ENCODE measurements around the gene ACLY. TPM values are rescaled to one million over a fixed set of nuclear protein-coding genes. Genes with fewer than 3 reads are reported as not detected.

Gene ACLY
- total RNA-seq, 2 donors from 2014 or later = 76.3 to 81.5 TPM

GRCh38 chr17:41919840-41920579 is 1.3 kb upstream of the ACLY start:
- DNase-seq (ENCODE audit: low spot score) (no peak), ATAC-seq (ENCODE audit: insufficient number of reproducible peaks, low FRiP score, low read depth) (no peak)
- Histone ChIP-seq H3K27me3 (replicated peaks; ENCODE audit: insufficient read depth) (no peaks in the 10 kb centered on the region), H3K4me3 (peak overlapping the region; percentile 84), H3K27ac (no peak overlapping the region), H3K9me3 (no peaks in the 10 kb centered on the region), H3K4me1 (ENCODE audit: control insufficient read depth in 1 of 2, low read depth in 2 of 2) (peaks cover 6 to 20% of the 10 kb centered on the region in 2 donors), H3K36me3 (no peaks in the 10 kb centered on the region)
- TF ChIP-seq CTCF (IDR thresholded peaks at IDR 0.05) = no peak

- Histone ChIP-seq H3K36me3 (no peaks in the 10 kb centered on the region), H3K4me1 (ENCODE audit: control insufficient read depth in 1 of 2, low read depth in 2 of 2) (peaks cover 6 to 20% of the 10 kb centered on the region in 2 donors), H3K4me3 (peak overlapping the region; percentile 84), H3K9me3 (no peaks in the 10 kb centered on the region), H3K27me3 (replicated peaks; ENCODE audit: insufficient read depth) (no peaks in the 10 kb centered on the region), H3K27ac (peak overlapping the region; percentile 41 to 49)
- no peak for TF ChIP-seq CTCF (IDR thresholded peaks at IDR 0.05)
- DNase-seq (ENCODE audit: low spot score) = no peak
- peak; percentile 15 for ATAC-seq (ENCODE audit: insufficient number of reproducible peaks, low FRiP score, low read depth)
These were observed 540 bp upstream of the ACLY start for GRCh38 chr17:41919165-41919817.

- Histone ChIP-seq H3K36me3 (peaks cover 6% of the 10 kb centered on the region), H3K27me3 (replicated peaks; ENCODE audit: insufficient read depth) (no peaks in the 10 kb centered on the region), H3K4me1 (ENCODE audit: control insufficient read depth in 1 of 2, low read depth in 2 of 2) (peaks cover 6 to 20% of the 10 kb centered on the region in 2 donors), H3K4me3 (peak overlapping the region; percentile 84), H3K27ac (peak overlapping the region; percentile 79 to 90), H3K9me3 (no peaks in the 10 kb centered on the region)
- ATAC-seq (ENCODE audit: insufficient number of reproducible peaks, low FRiP score, low read depth) (no peak), DNase-seq (ENCODE audit: low spot score) (no peak)
- TF ChIP-seq CTCF (IDR thresholded peaks at IDR 0.05) = no peak
These were observed 955 bp downstream of the ACLY start for GRCh38 chr17:41917679-41918313.

- Histone ChIP-seq H3K27me3 (replicated peaks; ENCODE audit: insufficient read depth) (no peaks in the 10 kb centered on the region), H3K27ac (no peak overlapping the region), H3K9me3 (no peaks in the 10 kb centered on the region), H3K4me3 (peak overlapping the region; percentile 84), H3K36me3 (peaks cover 10% of the 10 kb centered on the region), H3K4me1 (ENCODE audit: control insufficient read depth in 1 of 2, low read depth in 2 of 2) (peaks cover 6 to 20% of the 10 kb centered on the region in 2 donors)
- DNase-seq (ENCODE audit: low spot score) = no peak
- no peak for TF ChIP-seq CTCF (IDR thresholded peaks at IDR 0.05)
- ATAC-seq (ENCODE audit: insufficient number of reproducible peaks, low FRiP score, low read depth) = no peak
These were observed 1.6 kb downstream of the ACLY start for GRCh38 chr17:41917192-41917591.

- H3K27ac ChIP-seq = no peak overlapping the region
These were observed 3.2 kb downstream of the ACLY start for GRCh38 chr17:41915566-41915965.

More at GRCh38 chr17:41915566-41915965, 3.2 kb downstream of the ACLY start:
- Histone ChIP-seq H3K36me3 (peaks cover 26% of the 10 kb centered on the region), H3K4me1 (ENCODE audit: control insufficient read depth in 1 of 2, low read depth in 2 of 2) (peaks cover 6 to 20% of the 10 kb centered on the region in 2 donors), H3K9me3 (no peaks in the 10 kb centered on the region), H3K27me3 (replicated peaks; ENCODE audit: insufficient read depth) (no peaks in the 10 kb centered on the region), H3K4me3 (no peak overlapping the region)
- no peak for TF ChIP-seq CTCF (IDR thresholded peaks at IDR 0.05)
- DNase-seq (ENCODE audit: low spot score) (no peak), ATAC-seq (ENCODE audit: insufficient number of reproducible peaks, low FRiP score, low read depth) (no peak)

Measured in thoracic aorta (tissue), 2 donors.